ENCODE data around the gene NKAIN2.
A peak's percentile ranks its signal among the peaks of the same experiment; 100 is the strongest.

Gene NKAIN2

DNA sequence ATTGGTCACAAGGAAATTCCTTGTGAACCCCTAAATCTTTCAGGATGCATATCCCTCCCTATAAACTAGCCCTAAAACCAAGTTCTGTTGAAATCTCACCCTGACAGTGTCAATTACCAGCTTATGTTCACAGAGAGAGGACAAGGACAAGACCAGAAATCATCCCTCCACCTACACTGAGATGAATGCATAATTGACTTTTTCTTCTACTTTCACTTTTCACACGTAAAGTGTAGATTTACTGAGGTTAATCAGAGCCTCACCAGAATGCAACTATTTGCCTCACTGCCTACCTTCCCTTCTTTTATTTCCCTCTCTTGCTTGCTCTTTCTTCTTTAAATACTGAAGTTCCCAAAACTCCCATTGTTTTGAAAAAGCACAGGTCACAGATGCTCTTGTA, 15.3 kb upstream of the NKAIN2 start:
- no peaks in the 10 kb centered on the region for H3K4me1 ChIP-seq
- TF ChIP-seq, protein P1, sequence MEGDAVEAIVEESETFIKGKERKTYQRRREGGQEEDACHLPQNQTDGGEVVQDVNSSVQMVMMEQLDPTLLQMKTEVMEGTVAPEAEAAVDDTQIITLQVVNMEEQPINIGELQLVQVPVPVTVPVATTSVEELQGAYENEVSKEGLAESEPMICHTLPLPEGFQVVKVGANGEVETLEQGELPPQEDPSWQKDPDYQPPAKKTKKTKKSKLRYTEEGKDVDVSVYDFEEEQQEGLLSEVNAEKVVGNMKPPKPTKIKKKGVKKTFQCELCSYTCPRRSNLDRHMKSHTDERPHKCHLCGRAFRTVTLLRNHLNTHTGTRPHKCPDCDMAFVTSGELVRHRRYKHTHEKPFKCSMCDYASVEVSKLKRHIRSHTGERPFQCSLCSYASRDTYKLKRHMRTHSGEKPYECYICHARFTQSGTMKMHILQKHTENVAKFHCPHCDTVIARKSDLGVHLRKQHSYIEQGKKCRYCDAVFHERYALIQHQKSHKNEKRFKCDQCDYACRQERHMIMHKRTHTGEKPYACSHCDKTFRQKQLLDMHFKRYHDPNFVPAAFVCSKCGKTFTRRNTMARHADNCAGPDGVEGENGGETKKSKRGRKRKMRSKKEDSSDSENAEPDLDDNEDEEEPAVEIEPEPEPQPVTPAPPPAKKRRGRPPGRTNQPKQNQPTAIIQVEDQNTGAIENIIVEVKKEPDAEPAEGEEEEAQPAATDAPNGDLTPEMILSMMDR (IDR thresholded peaks at IDR 0.05): no peak
- no peaks in the 10 kb centered on the region for H3K36me3 ChIP-seq
- H3K4me3 ChIP-seq: no peak overlapping the region
- no peaks in the 10 kb centered on the region for H3K9me3 ChIP-seq
- no peaks in the 10 kb centered on the region for H3K27me3 ChIP-seq
- no peak for DNase-seq
- H3K27ac ChIP-seq: no peak overlapping the region
- intact Hi-C loops (cut with DNase I; ENCODE audit: low total_unique reads): no loop called here

GRCh38 chr6:123794190-123794589, 9.5 kb upstream of the NKAIN2 start:
- no peak for DNase-seq
- Histone ChIP-seq H3K36me3 (no peaks in the 10 kb centered on the region), H3K27ac (no peak overlapping the region), H3K4me1 (no peaks in the 10 kb centered on the region), H3K4me3 (no peak overlapping the region), H3K9me3 (no peaks in the 10 kb centered on the region), H3K27me3 (no peaks in the 10 kb centered on the region)
- intact Hi-C loops (cut with DNase I; ENCODE audit: low total_unique reads): no loop called here
- TF ChIP-seq, protein P1 (IDR thresholded peaks at IDR 0.05): no peak

DNA sequence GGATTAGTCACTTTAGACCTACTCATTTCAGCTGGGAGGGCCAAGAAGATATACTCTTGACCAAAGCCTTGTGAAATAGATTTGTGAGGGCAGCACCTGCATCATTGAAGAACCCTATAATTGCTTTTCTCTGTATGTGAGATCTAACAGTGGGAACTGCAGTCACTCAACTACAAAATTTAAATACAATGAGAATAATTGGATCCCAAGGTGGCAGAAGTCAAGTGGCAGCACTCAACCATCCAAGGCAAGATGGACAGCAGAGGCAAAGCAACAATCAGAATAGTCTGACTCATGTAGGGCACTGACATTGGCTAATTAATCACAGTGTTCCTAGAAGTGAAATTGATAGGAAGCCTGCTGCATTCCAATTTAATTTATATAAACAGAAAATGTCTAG, 8.9 kb upstream of the NKAIN2 start:
- TF ChIP-seq, protein P1 (IDR thresholded peaks at IDR 0.05): no peak
- no peak for DNase-seq
- Histone ChIP-seq H3K9me3 (no peaks in the 10 kb centered on the region), H3K27ac (no peak overlapping the region), H3K27me3 (no peaks in the 10 kb centered on the region), H3K4me1 (no peaks in the 10 kb centered on the region), H3K36me3 (no peaks in the 10 kb centered on the region), H3K4me3 (no peak overlapping the region)
- intact Hi-C loops (cut with DNase I; ENCODE audit: low total_unique reads): no loop called here

DNA sequence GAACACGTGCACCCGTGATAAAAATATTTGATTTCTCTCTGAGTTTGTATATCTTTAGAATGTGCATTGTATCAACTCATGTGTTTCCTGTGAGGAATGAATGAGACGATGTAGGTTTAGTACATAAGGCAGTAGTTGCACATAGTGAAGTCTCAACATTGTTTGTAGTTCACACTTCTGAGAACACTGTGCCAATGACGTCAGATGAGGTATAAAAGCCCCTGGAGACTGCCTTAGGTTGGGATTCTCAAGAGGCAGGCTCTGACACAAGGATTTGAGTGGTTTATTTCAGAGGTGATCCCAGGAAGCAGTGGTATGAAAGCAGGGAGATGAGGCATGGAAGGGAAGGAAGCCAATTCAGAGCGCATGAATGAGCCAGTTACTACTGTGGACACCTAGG, 2.6 kb upstream of the NKAIN2 start:
- H3K9me3 ChIP-seq: no peaks in the 10 kb centered on the region
- no peak overlapping the region for H3K27ac ChIP-seq
- H3K4me3 ChIP-seq: no peak overlapping the region
- H3K27me3 ChIP-seq: no peaks in the 10 kb centered on the region
- no peaks in the 10 kb centered on the region for H3K36me3 ChIP-seq
- peaks cover 0 to 20% (median 8%) of the 10 kb centered on the region in 4 donors for H3K4me1 ChIP-seq
- intact Hi-C loops (cut with DNase I; ENCODE audit: low total_unique reads): no loop called here
- TF ChIP-seq, protein P1 (IDR thresholded peaks at IDR 0.05): no peak
- no peak for DNase-seq

- peak overlapping the region; percentile 56 to 72 for H3K4me3 ChIP-seq
- H3K27ac ChIP-seq: no peak overlapping the region
- DNase-seq: no peak
- H3K27me3 ChIP-seq: no peaks in the 10 kb centered on the region
- intact Hi-C loops (cut with DNase I; ENCODE audit: low total_unique reads): no loop called here
- H3K36me3 ChIP-seq: no peaks in the 10 kb centered on the region
- no peaks in the 10 kb centered on the region for H3K9me3 ChIP-seq
- H3K4me1 ChIP-seq: peaks cover 0 to 20% (median 8%) of the 10 kb centered on the region in 4 donors
- TF ChIP-seq, protein P1 (IDR thresholded peaks at IDR 0.05): no peak
Observed at GRCh38 chr6:123802351-123802696, 1.3 kb upstream of the NKAIN2 start.

All from tibial artery (tissue), 4 donors.